GM19468 (cell line): ENCODE data around the gene PRSS3.
"Not testable (repeated sequence)": the region's sequence is repeated elsewhere in the genome, so short reads cannot be mapped to it uniquely, and the experiment has no call there.

Experiments
- ATAC-seq: cut with Tn5 transposase; IDR thresholded peaks from one replicate; pipeline ENCODE4 v1.9.1; 2021; ENCODE audit warnings: mild to moderate bottlenecking, moderate library complexity, moderate number of reproducible peaks; ENCODE audit not compliant: unreplicated experiment; ENCODE audit errors: extremely low read depth

PRSS3 gene

GRCh38 chr9:33815781-33816180 is 20.4 kb downstream of the PRSS3 start:
- no peak for ATAC-seq

- ATAC-seq, result peak; percentile 31
These were observed 21.2 kb downstream of the PRSS3 start, which contains the start of gene UBE2R2 for GRCh38 chr9:33816327-33817252. Gene UBE2R2 (plus strand): TSS chr9:33817160. CDS start chr9:33817758, 598 bp downstream.

- no peak for ATAC-seq
These were observed 22.2 kb downstream of the PRSS3 start for GRCh38 chr9:33817327-33818166.

GRCh38 chr9:33818167-33818846 is 22.9 kb downstream of the PRSS3 start:
- no peak for ATAC-seq

GRCh38 chr9:33818847-33819500 is 23.6 kb downstream of the PRSS3 start:
- ATAC-seq, result no peak

GRCh38 chr9:33820231-33820745 is 24.9 kb downstream of the PRSS3 start:
- ATAC-seq, result no peak

- no peak for ATAC-seq
These were observed 28.4 kb downstream of the PRSS3 start for GRCh38 chr9:33823801-33824200.

GRCh38 chr9:33827285-33827684 is 31.9 kb downstream of the PRSS3 start:
- ATAC-seq, result not testable (repeated sequence)

GRCh38 chr9:33829641-33830230 is 34.4 kb downstream of the PRSS3 start:
- not testable (repeated sequence) for ATAC-seq

- ATAC-seq, result no peak
These were observed 40.4 kb downstream of the PRSS3 start for GRCh38 chr9:33835625-33836260.

- ATAC-seq, result not testable (repeated sequence)
These were observed 40.9 kb downstream of the PRSS3 start for GRCh38 chr9:33836261-33836660.

GRCh38 chr9:33837138-33837537 is 41.8 kb downstream of the PRSS3 start:
- no peak for ATAC-seq

GRCh38 chr9:33840381-33840780 is 45.0 kb downstream of the PRSS3 start:
- ATAC-seq, result no peak

GRCh38 chr9:33843312-33843961 is 48.1 kb downstream of the PRSS3 start:
- no peak for ATAC-seq

- ATAC-seq, result no peak
These were observed 50.9 kb downstream of the PRSS3 start for GRCh38 chr9:33846231-33846630.

GRCh38 chr9:33847894-33848205 is 52.5 kb downstream of the PRSS3 start:
- not testable (repeated sequence) for ATAC-seq
